ENCODE results near the gene SEMA4A. TPM values are rescaled to one million over a fixed set of nuclear protein-coding genes. Genes with fewer than 3 reads are reported as not detected.
A peak's percentile ranks its signal among the peaks of the same experiment; 100 is the strongest.

SEMA4A gene
- total and polyA plus RNA-seq, 9 of the 15 experiments (the other 6 are each of a cell fraction or from before 2014, with no cell fraction given), result 0.04 to 1.7 (median 0.45) TPM

DNA sequence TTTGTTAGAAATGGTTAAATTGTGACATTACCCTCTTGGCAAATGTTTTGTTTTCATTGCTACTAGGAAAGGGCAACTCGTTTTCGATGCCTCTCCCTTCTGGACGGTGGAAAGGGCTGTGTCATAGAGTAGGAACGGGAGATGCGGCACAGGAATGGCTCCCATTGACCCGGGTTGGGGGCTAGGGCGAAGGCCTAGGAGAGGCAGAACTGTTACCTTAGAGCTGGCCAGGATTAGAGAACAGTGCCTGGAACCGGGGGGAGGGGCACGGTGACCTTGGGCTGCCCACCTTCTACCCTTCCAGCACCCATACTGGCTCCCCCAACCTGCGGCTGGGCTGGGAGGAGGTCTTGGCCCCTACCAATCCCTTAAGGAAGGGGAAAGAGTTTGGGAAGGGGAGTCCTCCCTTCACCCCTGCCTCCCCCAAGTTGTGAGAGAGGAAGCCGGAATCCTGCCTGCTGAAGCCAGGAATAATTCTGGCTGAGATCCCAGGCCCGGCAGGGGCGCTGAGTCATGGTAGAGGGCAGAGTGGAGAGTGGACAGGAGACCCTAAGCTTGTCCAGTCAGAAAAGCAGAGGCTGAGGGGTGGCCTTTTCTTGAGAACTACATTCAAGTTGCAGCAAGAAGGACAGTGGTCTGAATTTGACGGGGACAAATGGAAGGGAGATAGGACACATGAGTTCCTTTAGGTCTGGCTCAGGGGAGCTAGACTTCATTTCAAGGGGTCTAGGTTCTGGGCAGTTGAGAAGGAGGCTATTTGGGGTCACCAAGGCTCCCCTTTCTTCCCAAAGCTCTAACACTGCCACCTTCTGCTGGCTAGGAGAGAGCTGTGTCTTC is 30.6 kb upstream of the SEMA4A start (continued):
- TF ChIP-seq CBFB (CRISPR knock-in tag; IDR thresholded peaks at IDR 0.05), result no peak
- TF ChIP-seq ELK1 (CRISPR knock-in tag; IDR thresholded peaks at IDR 0.05), result no peak
- no peak for TF ChIP-seq TEAD4 (IDR thresholded peaks at IDR 0.05; ENCODE audit: low read length)
- TF ChIP-seq TEAD4 (CRISPR knock-in tag; IDR thresholded peaks at IDR 0.05; ENCODE audit: borderline replicate concordance), result no peak
- TF ChIP-seq ZNF217 (CRISPR knock-in tag; IDR thresholded peaks at IDR 0.05), result no peak
- TF ChIP-seq ZNF445 (CRISPR knock-in tag; IDR thresholded peaks at IDR 0.05; ENCODE audit: low read depth), result no peak
- TF ChIP-seq, protein P1, sequence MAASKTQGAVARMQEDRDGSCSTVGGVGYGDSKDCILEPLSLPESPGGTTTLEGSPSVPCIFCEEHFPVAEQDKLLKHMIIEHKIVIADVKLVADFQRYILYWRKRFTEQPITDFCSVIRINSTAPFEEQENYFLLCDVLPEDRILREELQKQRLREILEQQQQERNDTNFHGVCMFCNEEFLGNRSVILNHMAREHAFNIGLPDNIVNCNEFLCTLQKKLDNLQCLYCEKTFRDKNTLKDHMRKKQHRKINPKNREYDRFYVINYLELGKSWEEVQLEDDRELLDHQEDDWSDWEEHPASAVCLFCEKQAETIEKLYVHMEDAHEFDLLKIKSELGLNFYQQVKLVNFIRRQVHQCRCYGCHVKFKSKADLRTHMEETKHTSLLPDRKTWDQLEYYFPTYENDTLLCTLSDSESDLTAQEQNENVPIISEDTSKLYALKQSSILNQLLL (CRISPR knock-in tag; IDR thresholded peaks at IDR 0.05; ENCODE audit: borderline replicate concordance), result no peak
- TF ChIP-seq ZNF589 (CRISPR knock-in tag; IDR thresholded peaks at IDR 0.05; ENCODE audit: low read depth), result peak; percentile 10; the same call in 1 of the 2 replicates
- no peak for TF ChIP-seq KDM1A (IDR thresholded peaks at IDR 0.05)
- TF ChIP-seq KDM4B (IDR thresholded peaks at IDR 0.05; ENCODE audit: borderline replicate concordance in 2 of 2, low read depth in 1 of 2), result no peak
- no peak for TF ChIP-seq BCL6 (CRISPR knock-in tag; IDR thresholded peaks at IDR 0.05)
- TF ChIP-seq WHSC1 (IDR thresholded peaks at IDR 0.05; ENCODE audit: low read length), result no peak
- no peak for TF ChIP-seq ZNF407 (IDR thresholded peaks at IDR 0.05; ENCODE audit: low read depth)
- no peak for TF ChIP-seq ZNF780A (CRISPR knock-in tag; IDR thresholded peaks at IDR 0.05)
- TF ChIP-seq MEF2D (tag; conservative IDR thresholded peaks at IDR 0.05; ENCODE audit: low read depth), result no peak
- peak; percentile 17 for TF ChIP-seq NEUROD1 (IDR thresholded peaks at IDR 0.05; ENCODE audit: borderline replicate concordance, low read depth, low read length, partially characterized antibody)
